HG02571 (cell line): ENCODE results near the gene CTTNBP2NL.
"Not testable (repeated sequence)": the region's sequence is repeated elsewhere in the genome, so short reads cannot be mapped to it uniquely, and the experiment has no call there.

ENCODE experiments used
- ATAC-seq: cut with Tn5 transposase; IDR thresholded peaks from one replicate; pipeline ENCODE4 v1.9.1; 2021; ENCODE audit warnings: mild to moderate bottlenecking, moderate library complexity; ENCODE audit not compliant: unreplicated experiment

The CTTNBP2NL gene

GRCh38 chr1:112423207-112423606, 27.2 kb downstream of the CTTNBP2NL start:
- ATAC-seq, result no peak

GRCh38 chr1:112423666-112424065, 27.7 kb downstream of the CTTNBP2NL start:
- not testable (repeated sequence) for ATAC-seq

- ATAC-seq, result no peak
Observed at GRCh38 chr1:112429749-112430148, 33.7 kb downstream of the CTTNBP2NL start.

- ATAC-seq, result no peak
Observed at GRCh38 chr1:112431038-112431437, 35.0 kb downstream of the CTTNBP2NL start.

- no peak for ATAC-seq
Observed at GRCh38 chr1:112435448-112435847, 39.4 kb downstream of the CTTNBP2NL start.

- ATAC-seq, result no peak
Observed at GRCh38 chr1:112436384-112437156, 40.6 kb downstream of the CTTNBP2NL start.

GRCh38 chr1:112438156-112438555, 42.1 kb downstream of the CTTNBP2NL start:
- not testable (repeated sequence) for ATAC-seq

GRCh38 chr1:112439592-112439991, 43.6 kb downstream of the CTTNBP2NL start:
- no peak for ATAC-seq

GRCh38 chr1:112440574-112440973, 44.6 kb downstream of the CTTNBP2NL start:
- ATAC-seq, result no peak

GRCh38 chr1:112444269-112444668, 48.3 kb downstream of the CTTNBP2NL start:
- ATAC-seq, result no peak

GRCh38 chr1:112445596-112445995, 49.6 kb downstream of the CTTNBP2NL start:
- ATAC-seq, result no peak

- ATAC-seq, result no peak
Observed at GRCh38 chr1:112446411-112446810, 50.4 kb downstream of the CTTNBP2NL start.

GRCh38 chr1:112448904-112449629, 53.1 kb downstream of the CTTNBP2NL start:
- no peak for ATAC-seq

- no peak for ATAC-seq
Observed at GRCh38 chr1:112449630-112449983, 53.6 kb downstream of the CTTNBP2NL start.

GRCh38 chr1:112450773-112451172, 54.8 kb downstream of the CTTNBP2NL start:
- no peak for ATAC-seq

GRCh38 chr1:112451301-112451700, 55.3 kb downstream of the CTTNBP2NL start:
- not testable (repeated sequence) for ATAC-seq

GRCh38 chr1:112453876-112454275, 57.9 kb downstream of the CTTNBP2NL start:
- ATAC-seq, result no peak

- ATAC-seq, result no peak
Observed at GRCh38 chr1:112454316-112454715, 58.3 kb downstream of the CTTNBP2NL start.

GRCh38 chr1:112457241-112457640, 61.2 kb downstream of the CTTNBP2NL start:
- no peak for ATAC-seq

- no peak for ATAC-seq
Observed at GRCh38 chr1:112457955-112458354, 61.9 kb downstream of the CTTNBP2NL start.

GRCh38 chr1:112458756-112459155, 62.7 kb downstream of the CTTNBP2NL start:
- ATAC-seq, result no peak

- ATAC-seq, result no peak
Observed at GRCh38 chr1:112460615-112461014, 64.6 kb downstream of the CTTNBP2NL start.
